NCI-H2081 (cell line): ENCODE measurements around the gene ME2.
"Not testable (repeated sequence)": the region's sequence is repeated elsewhere in the genome, so short reads cannot be mapped to it uniquely, and the experiment has no call there.

Experiments used
- DNase-seq, 2 experiments: peaks; one replicate each; lab custom pipeline; 2025; lab: John Stamatoyannopoulos, UW

ME2 gene

GRCh38 chr18:50878345-50879301, at the start of gene ME2:
Gene ME2 (plus strand): TSS chr18:50879118. CDS start chr18:50895821, 16,703 bp downstream.
- DNase-seq = peak; percentile 77 to 83

- no peak for DNase-seq
These were observed 49.3 kb upstream of the ME2 start for GRCh38 chr18:50829644-50830043.

- no peak for DNase-seq
These were observed 48.4 kb upstream of the ME2 start for GRCh38 chr18:50830544-50830943.

- DNase-seq = no peak
These were observed 46.2 kb upstream of the ME2 start for GRCh38 chr18:50832754-50833153.

- DNase-seq = not testable (repeated sequence)
These were observed 45.4 kb upstream of the ME2 start for GRCh38 chr18:50833496-50833895.

- DNase-seq = peak in 1 of 2 experiments; percentile 21
These were observed 42.4 kb upstream of the ME2 start for GRCh38 chr18:50836521-50836957.

GRCh38 chr18:50839341-50839740, 39.6 kb upstream of the ME2 start:
- DNase-seq = no peak

- DNase-seq = no peak
These were observed 38.9 kb upstream of the ME2 start for GRCh38 chr18:50839996-50840395.

- DNase-seq = no peak
These were observed 36.1 kb upstream of the ME2 start for GRCh38 chr18:50842846-50843245.

GRCh38 chr18:50844554-50844953, 34.4 kb upstream of the ME2 start:
- DNase-seq = no peak

- DNase-seq = no peak
These were observed 34.0 kb upstream of the ME2 start for GRCh38 chr18:50844960-50845359.

- no peak for DNase-seq
These were observed 31.7 kb upstream of the ME2 start for GRCh38 chr18:50847192-50847591.

- DNase-seq = no peak
These were observed 30.8 kb upstream of the ME2 start for GRCh38 chr18:50848061-50848551.

GRCh38 chr18:50848991-50849390, 29.9 kb upstream of the ME2 start:
- DNase-seq = no peak

- DNase-seq = no peak
These were observed 29.5 kb upstream of the ME2 start for GRCh38 chr18:50849419-50849821.

- no peak for DNase-seq
These were observed 28.4 kb upstream of the ME2 start for GRCh38 chr18:50850307-50851065.

GRCh38 chr18:50853863-50854271, 25.1 kb upstream of the ME2 start:
- DNase-seq = no peak

GRCh38 chr18:50855976-50856757, 22.8 kb upstream of the ME2 start:
- DNase-seq = no peak

- not testable (repeated sequence) for DNase-seq
These were observed 21.8 kb upstream of the ME2 start for GRCh38 chr18:50857166-50857565.

GRCh38 chr18:50857694-50858093, 21.2 kb upstream of the ME2 start:
- no peak for DNase-seq

GRCh38 chr18:50859793-50860555, 18.9 kb upstream of the ME2 start:
- DNase-seq = no peak
